Urothelium cell line (cell line): ENCODE measurements around the gene POU6F2.
A peak's percentile ranks its signal among the peaks of the same experiment; 100 is the strongest.

Source experiments
- DNase-seq: peaks from one replicate; pipeline ENCODE4 v3.0.0; 2011; ENCODE audit warnings: low spot score, mixed read lengths
- FAIRE-seq: peaks from 2 replicates; lab custom pipeline; 2011; peaks lifted over from hg19 to GRCh38; lab: Jason Lieb, UNC

The POU6F2 gene

DNA sequence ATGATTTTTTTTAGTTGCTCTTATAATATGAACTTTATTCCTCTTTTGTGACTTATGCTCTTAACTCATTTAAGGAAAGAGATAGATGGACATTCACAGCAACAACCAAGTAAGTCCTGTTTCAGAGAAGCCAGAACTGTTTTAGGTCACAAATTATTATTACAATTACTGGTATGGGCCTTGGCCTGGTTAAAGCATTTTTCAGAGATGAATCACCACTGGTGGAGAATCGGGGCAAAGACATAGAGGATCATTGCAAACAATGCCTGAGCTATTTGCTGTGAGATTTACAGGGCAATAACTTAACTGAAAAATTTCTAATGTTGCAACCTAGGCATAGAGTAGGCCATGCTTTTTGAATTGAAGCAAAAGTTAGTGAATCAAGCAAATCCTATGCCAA is 450.5 kb downstream of the POU6F2 start:
- FAIRE-seq (peak; percentile 58), DNase-seq (peak; percentile 79)

DNA sequence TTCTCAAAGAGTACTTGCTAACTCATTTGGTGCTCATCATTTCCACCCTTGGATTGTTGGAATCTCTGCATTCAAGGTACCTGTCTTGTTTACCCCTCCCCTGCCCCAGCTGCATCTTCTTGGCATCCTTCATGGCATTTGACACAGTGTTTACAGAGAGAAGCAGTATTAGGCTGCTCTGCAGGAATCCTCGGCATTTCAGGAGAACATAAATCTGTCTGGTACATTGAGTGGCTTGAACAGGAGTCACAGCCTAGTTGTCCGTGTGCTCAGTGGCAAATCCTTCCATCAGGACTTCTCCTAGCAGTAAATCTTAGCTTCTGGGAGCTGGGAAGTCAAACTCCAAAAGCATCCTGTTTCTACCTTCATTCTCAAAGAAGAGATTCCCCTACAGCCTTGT is 451.7 kb downstream of the POU6F2 start:
- FAIRE-seq (peak; percentile 78), DNase-seq (peak; percentile 40)

DNA sequence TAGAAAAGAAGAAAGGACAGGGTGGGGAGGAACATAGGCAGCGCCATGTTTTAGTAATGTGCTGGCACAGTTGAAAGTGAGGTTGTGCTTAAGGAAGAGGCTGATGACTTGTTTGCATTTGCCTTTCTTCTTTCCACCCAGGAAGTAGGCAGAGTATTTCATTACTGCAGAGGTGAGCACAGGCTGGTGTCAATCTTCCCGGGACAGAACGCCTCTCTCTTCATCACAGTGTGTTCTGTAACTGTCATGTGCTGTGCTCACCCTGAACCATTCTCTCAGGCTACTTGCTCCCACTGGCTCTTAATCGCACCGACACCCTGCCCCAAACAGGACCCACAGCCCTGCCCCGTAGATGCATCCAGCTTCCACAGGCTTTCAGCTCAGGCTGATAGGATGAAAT is 452.7 kb downstream of the POU6F2 start:
- FAIRE-seq: peak; percentile 68
- DNase-seq: no peak

DNA sequence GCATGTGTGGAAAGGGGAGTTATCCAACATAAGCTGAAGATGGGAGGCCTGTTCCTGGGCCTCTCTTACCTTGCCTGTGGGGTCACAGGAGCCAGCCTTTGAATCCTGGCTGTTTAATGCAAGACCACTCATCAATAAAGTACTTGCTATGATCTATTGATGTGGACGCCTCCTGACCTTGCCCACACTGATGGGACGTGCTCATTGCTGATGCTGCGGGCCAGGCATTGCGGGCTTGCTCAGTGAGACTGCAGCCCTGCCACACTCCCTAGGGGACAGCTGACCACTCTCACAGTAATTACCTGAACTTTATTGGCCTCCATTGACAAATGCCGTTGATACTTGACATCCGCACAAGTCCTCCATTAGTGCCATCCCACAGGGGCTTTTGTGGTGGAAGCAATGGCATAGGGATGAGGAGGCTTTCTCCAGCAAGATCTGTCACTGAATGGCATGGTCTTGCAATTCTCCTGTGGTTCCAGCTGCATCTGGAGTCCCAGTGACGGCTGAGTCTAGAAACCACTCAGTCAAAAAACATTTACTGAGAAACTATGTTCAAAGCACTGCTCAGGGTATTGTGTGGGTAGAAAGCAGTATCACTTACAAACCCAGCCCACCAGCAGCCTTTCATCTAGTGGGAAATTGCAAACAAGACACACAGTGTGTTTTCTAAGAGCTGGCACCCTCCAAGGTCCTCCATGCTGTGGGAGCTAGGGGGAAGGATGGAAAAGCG is 453.4 kb downstream of the POU6F2 start:
- no peak for DNase-seq
- peak; percentile 56 for FAIRE-seq

DNA sequence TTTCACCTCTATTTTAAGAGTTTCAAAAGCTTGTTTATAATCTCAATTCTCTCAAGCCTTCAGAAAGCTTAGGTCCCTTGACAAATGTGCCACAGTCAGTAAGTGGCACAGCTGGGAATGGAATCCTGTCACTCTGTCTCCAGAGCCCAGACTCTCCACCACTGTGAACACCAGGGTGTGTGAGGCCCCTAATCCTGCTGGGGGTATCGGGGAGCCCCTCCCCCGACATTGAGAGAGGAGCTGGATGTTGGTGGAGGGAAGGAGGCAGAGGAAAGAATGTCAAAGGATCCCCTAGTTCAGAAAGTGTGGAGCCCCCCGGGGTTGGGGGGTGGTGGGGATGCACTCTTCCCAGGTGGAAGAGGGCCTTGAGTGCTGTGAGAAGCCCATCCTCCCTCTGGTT is 454.7 kb downstream of the POU6F2 start:
- FAIRE-seq (no peak), DNase-seq (no peak)

DNA sequence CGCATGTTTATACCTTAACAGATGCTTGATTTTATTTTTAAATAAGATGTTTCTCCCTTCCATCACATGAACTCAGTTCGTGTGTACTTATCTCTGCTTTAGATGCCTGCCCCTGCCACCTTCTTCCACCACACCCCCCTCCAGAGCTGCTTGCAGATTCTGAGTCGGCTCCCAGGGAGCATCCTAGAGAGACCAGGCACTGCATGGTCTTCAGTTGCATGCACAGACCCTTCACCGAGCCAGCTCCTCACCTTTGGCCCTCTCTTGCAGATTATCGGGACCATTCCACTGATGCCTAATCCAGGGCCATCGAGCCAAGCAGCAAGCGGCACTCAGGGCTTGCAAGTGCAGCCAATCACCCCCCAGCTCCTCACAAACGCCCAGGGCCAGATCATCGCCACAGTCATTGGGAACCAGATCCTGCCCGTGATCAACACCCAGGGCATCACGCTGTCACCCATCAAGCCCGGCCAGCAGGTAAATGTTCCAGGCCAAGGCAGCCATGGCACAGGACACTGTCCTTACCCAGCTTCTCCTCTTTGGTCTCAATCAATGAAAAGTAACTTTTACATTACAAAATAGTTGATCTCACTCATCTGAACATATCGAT is 455.2 kb downstream of the POU6F2 start:
- FAIRE-seq (no peak), DNase-seq (no peak)

DNA sequence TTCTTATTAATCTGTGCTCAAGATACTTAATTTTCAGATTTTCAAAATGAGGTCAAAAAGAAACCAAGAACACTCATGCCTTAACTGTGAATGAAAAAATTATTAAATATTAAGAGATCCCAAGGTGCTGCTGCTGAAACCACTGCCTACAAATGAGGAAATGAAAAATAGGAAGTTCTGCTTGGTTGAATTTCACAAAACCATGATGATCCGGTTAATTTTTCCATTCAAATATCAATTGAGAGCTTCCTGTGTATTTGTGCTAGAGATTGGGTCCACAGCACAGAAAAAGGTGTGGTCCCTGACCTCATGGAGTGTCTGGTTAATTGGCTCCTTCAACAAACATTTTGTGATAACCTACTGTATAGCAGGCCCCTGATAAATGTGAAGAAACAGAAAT is 455.8 kb downstream of the POU6F2 start:
- DNase-seq: no peak
- FAIRE-seq: no peak

DNA sequence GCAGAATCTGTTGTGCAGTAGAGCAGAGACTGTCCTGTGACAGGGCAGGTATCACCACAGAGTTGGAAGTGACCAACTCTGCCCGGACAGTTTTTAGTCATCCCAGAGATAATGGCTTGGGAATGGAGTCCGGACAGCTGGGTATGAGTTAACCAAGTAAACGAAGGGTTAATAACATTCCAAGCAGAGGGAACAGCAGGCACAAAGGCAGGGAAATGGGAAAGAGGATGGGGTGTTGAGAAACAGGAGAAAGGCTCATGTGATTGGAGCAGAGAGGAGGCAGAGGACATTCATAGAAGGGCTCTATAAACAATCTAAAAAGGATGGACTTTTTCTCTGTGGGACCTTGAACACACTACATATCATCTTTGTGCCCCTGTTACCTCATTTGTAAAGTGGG is 456.3 kb downstream of the POU6F2 start:
- DNase-seq (no peak), FAIRE-seq (peak; percentile 27)

DNA sequence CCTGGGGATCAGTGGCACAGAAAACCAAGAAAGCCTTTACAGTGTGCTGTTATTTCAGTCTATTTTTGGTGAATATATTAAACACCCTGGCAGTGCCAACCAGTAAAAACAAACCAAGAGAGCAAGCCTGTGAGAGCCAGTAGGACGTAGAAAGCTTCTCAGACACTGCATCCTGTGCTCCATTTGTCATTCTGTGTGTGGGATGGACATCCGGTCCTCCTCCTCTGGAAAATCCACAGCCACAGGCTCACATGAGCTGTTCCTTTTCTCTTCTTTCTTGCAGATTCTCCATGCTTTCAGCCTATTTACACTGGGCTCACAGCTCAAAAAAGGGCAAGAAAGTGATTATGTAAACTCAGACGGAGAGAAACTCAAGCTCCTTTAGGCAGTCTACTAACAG is 468.8 kb downstream of the POU6F2 start:
- no peak for DNase-seq

DNA sequence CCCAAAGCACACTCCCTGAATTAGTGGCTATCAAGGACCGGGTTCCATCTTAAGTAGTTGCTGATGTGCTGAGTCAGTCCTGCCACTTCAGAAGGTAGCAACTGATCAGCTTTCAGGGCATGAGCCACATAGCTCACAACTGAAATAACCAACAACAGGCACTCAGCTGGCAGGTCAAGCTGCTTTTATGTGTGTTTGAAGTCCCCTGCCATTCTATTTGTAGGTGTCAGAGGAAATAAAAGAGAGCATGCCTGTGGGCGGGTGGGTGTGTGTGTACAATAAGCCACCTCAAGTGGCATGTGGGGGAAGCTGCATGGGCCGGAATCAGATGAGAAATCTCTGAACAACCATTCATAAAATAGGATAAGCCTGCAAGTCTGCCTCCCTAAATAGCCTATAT is 474.2 kb downstream of the POU6F2 start:
- FAIRE-seq (peak; percentile 20), DNase-seq (no peak)

More for the DNA sequence above, 468.8 kb downstream of the POU6F2 start:
- FAIRE-seq: no peak

DNA sequence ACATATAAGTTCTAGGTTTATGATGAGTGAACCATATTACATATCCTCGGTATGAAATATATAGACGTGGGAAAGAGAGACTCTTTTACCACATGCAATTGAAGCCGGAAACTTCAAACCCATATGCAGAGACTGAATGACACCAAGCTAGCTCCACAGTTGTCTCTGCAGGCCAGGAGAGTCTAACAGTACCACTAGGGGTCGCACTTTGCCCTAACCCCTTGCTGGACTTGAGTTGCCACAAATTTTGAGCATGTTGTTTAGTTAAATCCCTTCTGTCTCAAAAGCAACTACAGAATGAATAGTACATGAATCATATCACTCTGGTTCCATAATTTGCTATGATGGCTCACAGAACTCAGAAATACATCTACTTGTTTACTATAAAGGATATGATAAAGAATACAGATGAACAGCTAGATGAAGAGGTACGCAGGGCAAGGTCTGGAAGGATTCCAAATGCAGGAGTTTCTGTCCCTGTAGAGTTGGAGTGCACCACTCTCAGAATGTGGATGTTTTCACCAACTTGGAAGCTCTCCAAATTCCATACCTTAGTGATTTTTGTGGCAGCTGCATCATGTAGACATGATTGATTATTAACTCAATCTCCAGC is 476.1 kb downstream of the POU6F2 start:
- peak; percentile 92 for FAIRE-seq
- peak; percentile 56 for DNase-seq

DNA sequence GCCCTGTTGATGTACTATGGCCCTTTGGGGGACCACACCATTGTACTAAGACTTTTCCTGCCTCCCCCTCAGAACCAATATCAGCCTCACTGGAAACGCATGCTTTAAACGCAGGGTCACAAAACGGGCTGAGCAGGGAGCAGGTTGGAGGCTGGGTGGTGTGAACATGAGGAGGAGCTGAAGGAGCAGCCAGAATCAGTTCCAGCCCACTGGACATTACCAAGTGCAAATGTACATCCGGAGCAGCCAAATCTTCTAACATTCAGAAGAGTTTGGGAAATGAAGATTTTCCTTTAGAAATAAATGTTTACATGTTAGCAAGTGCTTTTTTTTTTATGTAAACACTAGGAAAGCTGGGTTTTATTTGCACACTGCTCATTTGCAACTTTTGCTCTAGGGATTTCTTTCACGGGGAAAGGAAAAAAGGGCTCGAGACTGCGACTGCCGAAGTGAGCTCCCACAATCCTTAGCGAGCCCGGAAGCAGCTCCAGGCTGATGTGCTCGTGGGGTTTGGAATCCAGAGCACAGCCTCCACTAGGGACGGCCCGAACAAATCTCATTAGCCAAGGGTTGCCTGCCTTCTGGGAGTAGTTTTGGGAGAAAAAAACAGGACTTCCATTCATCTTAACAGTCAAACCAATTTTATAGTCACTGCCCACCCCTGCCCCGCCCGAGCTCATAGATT is 480.5 kb downstream of the POU6F2 start:
- DNase-seq: no peak
- FAIRE-seq: no peak

DNA sequence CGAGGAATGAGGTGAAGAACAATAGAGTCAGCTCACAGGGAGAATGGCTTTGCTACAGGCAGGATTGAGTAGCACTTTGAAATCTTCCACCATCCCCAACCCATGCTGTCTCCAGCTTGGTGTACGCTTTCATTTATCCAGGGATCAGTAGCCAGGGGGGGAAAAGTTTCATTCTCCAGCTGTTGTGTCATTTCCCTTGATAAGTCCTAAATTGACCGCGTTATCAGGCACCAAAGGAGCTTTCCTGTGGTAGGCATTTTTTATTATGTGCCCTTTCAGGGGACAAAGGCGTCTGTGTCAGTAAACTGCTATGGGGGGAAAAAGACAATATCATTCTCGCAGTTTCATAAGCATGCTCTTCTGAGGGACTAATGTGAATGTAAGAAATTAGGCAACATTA is 481.9 kb downstream of the POU6F2 start:
- FAIRE-seq: no peak

DNA sequence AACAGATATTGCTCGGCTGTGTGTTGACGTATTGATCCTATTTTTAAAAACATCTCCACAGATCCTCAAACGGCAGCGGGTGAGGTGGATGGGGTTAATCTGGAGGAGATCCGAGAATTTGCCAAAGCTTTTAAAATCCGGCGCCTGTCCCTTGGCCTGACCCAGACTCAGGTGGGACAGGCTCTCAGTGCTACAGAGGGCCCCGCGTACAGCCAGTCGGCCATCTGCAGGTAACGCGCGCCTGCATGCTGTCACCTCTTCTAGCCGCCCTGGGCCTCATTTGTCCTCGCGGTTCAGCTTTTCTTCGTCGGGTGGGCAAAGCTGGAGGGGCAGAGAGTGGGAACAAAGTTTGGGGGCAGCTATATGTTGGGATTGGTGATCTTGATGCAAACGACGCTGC is 482.8 kb downstream of the POU6F2 start:
- DNase-seq: no peak
- FAIRE-seq: no peak

More for the DNA sequence above, 481.9 kb downstream of the POU6F2 start:
- no peak for DNase-seq

DNA sequence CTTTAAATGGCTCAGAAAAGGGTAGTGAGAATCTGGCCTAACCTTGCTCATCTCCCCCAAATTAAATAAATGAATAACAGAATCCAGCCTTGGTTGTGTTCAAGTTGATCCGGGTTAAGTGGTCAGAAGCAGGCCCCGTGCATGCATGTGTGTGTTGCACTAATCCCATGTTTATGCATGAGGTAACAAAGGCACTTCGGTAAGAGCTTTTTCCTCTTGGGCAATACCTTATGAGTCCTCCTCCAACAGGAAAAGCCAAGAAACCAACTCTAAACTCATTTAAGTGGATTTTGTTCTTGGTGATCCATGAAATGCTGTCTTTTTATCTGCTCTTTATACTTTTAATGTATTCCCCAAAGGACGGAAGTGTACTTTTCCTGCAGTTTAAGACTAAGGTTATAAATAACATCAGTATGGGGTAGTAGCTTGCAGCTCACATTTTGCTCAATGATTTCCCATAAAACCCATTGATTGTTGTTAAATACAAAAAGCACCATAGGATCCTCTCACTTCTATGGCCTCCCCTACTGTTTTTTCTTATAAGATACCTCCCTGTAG is 483.6 kb downstream of the POU6F2 start:
- FAIRE-seq (peak; percentile 20), DNase-seq (no peak)

DNA sequence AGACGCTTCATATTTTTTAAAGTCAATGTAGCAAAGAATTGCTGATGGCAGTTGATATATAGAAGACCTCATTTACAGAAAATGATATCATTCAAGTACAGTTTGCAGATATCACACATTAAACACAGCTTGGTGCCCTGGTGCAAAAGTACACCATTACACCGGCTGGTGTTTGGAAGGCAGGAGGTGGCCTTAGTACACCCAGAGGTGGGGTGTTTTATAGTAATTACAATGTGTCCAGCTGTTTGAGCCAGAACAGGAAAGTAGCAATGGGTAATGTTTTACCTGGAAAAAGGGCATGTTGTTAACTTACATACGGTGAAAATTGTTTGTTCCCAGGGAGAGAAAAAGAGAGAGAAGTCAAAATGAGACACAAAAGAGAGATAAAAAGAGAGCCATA is 485.5 kb downstream of the POU6F2 start:
- FAIRE-seq: peak; percentile 30
- no peak for DNase-seq

DNA sequence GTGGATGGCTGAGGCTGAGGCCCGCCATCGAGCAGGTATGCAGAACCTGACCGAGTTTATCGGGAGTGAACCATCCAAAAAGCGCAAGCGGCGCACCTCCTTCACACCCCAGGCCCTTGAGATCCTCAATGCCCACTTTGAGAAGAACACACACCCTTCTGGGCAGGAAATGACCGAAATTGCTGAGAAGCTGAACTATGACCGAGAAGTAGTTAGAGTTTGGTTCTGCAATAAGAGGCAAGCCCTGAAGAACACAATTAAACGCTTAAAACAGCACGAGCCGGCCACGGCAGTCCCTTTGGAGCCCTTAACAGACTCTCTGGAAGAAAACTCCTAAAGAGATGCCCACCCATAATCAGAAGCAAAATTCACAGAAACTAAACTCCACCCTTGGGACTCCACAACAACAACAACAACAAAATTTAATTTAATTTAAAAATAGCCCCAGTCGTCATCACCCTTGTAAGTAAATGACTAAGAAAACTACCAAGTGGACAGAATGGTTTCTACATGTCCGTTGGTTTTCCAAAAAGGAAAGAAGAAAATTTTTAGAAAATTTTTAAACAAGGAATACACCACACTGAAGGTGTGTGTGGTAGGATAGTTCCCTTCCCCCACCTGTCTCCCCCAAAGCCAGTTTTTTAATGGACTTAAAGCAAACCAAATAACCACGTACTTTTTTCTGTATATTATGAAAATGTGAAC is 486.8 kb downstream of the POU6F2 start:
- DNase-seq (no peak), FAIRE-seq (no peak)

DNA sequence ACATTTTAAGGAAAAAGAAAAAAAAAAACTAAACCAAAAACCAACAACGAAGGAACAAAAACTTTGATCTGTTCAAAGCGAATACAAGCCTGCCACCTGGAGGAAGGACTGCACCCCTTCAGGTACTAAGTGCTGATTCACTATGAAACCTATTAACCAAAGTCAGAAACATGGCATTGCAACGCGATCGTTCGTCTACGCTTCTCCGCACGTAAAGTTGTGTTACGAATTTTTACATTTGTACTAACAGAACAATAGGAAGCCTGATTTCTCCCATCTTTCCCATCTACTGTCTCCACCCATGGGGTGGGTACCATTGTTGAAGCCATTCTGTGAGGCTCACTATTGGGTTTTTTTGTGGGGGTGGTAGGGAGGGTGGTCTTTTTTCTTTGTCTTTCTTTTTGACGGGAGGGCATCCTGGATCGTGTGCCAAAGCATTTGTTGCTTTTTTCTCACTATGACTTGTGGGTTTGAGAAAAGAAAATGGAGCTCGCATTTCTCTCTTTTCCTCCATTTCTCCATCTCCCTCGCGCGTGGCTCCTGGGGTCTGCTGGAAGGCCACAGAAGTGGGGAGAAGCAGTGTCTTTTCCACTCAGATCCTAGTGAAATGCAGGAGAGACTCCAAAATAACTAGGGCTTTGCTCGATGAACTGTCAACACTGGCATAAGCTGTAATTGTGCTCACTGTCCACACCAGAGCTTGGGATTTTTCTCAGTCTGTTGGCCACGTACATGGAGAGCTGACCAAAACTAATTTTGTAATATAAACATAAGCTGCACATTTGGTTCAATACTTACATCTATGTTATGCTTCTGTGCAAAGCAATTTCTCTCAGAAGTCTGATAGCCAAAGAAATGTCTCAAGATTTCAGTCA is 487.6 kb downstream of the POU6F2 start:
- no peak for FAIRE-seq

DNA sequence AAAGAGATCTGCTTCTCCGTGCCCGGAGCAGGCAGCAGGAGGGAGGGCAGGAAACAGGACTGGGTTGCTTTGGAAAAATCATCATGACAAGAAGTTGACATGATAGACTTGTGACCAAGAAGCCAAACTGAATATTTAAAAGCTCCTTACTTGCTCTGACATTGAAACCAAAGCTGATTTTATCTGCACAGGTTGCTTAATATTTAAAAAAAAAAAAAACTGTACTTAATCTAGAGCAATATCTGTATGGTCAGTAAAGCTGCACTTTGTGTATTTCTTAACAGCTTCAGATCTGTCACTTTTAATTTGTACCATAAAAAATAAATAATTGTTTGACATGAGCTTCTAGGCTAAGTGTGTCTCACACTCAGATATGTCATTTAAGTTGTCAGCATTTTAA is 490.6 kb downstream of the POU6F2 start:
- FAIRE-seq (no peak), DNase-seq (no peak)

More for the DNA sequence above, 487.6 kb downstream of the POU6F2 start:
- peak; percentile 70 for DNase-seq
